DMS53 treated with DMSO at 0.1 percent for 48 hours (cell line): Measurements from ENCODE around the gene ZNF493.

Experiments
- DNase-seq: peaks from one replicate; lab custom pipeline; 2025; ENCODE audit not compliant: unreplicated experiment; lab: John Stamatoyannopoulos, UW

The ZNF493 gene

GRCh38 chr19:21462540-21462939 is 65.6 kb downstream of the ZNF493 start:
- no peak for DNase-seq

GRCh38 chr19:21463449-21464105 is 66.6 kb downstream of the ZNF493 start:
- peak; percentile 86 for DNase-seq

GRCh38 chr19:21466627-21467026 is 69.7 kb downstream of the ZNF493 start:
- no peak for DNase-seq

- DNase-seq = no peak
These were observed 71.9 kb downstream of the ZNF493 start for GRCh38 chr19:21468791-21469190.

- no peak for DNase-seq
These were observed 75.6 kb downstream of the ZNF493 start for GRCh38 chr19:21472507-21472906.

GRCh38 chr19:21474671-21475181 is 77.8 kb downstream of the ZNF493 start:
- DNase-seq = peak; percentile 59
